Psoas muscle (tissue), 8 donors: Measurements from ENCODE around the gene UBE2E1. TPM values are rescaled to one million over a fixed set of nuclear protein-coding genes. Genes with fewer than 3 reads are reported as not detected.

Source experiments
- ATAC-seq, 4 donors: fragments of 200-7000 bp; cut with Tn5 transposase; one replicate each; pipeline ENCODE4 v1.9.1; 2020; ENCODE audit warnings: moderate library complexity in 3 of 4, mild to moderate bottlenecking in 2 of 4
- DNase-seq, 2 donors: peaks; one replicate each; pipeline ENCODE4 v3.0.0-alpha.2; 2020
- H3K27ac ChIP-seq: fragments of 200-600 bp; one replicate; pipeline ENCODE4 v1.8.0; 2022
- H3K27me3 ChIP-seq, 3 donors: fragments of 200-600 bp in 1 of 3; one replicate each; pipeline versions ENCODE4 v1.6.1 to v1.8.0; 2013 to 2022; ENCODE audit warnings: low read length in 2 of 3, mild to moderate bottlenecking in 2 of 3, moderate library complexity in 1 of 3; ENCODE audit not compliant: insufficient read depth in 3 of 3
- H3K36me3 ChIP-seq, 2 donors: fragments of 200-600 bp in 1 of 2; one replicate each; pipeline versions ENCODE4 v1.6.1 to v1.8.0; 2013 to 2022; ENCODE audit warnings: low read depth in 1 of 2, mild to moderate bottlenecking in 1 of 2, moderate library complexity in 1 of 2; ENCODE audit not compliant: insufficient read depth in 1 of 2
- H3K4me1 ChIP-seq: fragments of 200-600 bp; one replicate; pipeline ENCODE4 v1.8.0; 2022
- H3K4me3 ChIP-seq: fragments of 200-600 bp; one replicate; pipeline ENCODE4 v1.8.0; 2022; ENCODE audit warnings: mild to moderate bottlenecking
- H3K9me3 ChIP-seq: fragments of 200-600 bp; one replicate; pipeline ENCODE4 v1.8.0; 2022
- WGBS, 3 donors: extraction: QIAGEN DNeasy Blood & Tissue Kit; methylation state at CpG; one replicate each; pipeline versions ENCODE4 v1.1.6 to v1.1.7; 2013; 5-methylcytosine and 5-hydroxymethylcytosine counted together
- intact Hi-C, 2 donors: fragments of 100-400 bp; cut with DNase I; formaldehyde crosslinking; loops; one replicate each; pipeline versions ENCODE4 v1.11.0 to v1.14.2; 2022
- polyA plus RNA-seq, 3 donors: library from polyadenylated mRNA; stranded (reverse); fragments of 200-250 nt; gene quantifications; one replicate each; pipeline ENCODE4 v1.2.3, GENCODE V29; 2013
- total RNA-seq, 4 donors: library from RNA; stranded (reverse); fragmentation: NEBNext Ultra II Directional in 2 of 4; extraction: Animal tissue kit (Norgen Biotek cat#: 25700) in 2 of 4; gene quantifications; one replicate each; pipeline versions ENCODE4 v1.2.1 to v1.2.4, GENCODE V29; 2021 to 2023
- TF ChIP-seq, protein P1 (sequence below): fragments of 200-600 bp; IDR thresholded peaks from one replicate; pipeline ENCODE4 v1.8.0; 2022; ENCODE audit warnings: antibody characterized with exemption
- donor health status: healthy with polysubstance abuse.
- donor health status: DM: no; HTN: no; CAD: no; lungs with moderate emphysema.
- donor health status: Bipolar disorder and iron deficiency.
- donor health status: healthy.
- donor health status: DM: yes; HTN: yes; CAD: no.
- donor health status: DM: no; HTN: no; CAD: no.
- donor health status: DM: no; HTN: no; CAD: no.
- donor health status: DM: yes; HTN: yes; CAD: no.

UBE2E1 gene
- total and polyA plus RNA-seq, 7 donors: 54.1 to 112 (median 85.9) TPM

- intact Hi-C loops: no loop called here
- no peak overlapping the region for H3K4me3 ChIP-seq
- no peaks in the 10 kb centered on the region for H3K4me1 ChIP-seq
- no peak overlapping the region for H3K27ac ChIP-seq
- H3K27me3 ChIP-seq: no peaks in the 10 kb centered on the region
- ATAC-seq (no peak), DNase-seq (no peak)
- no peaks in the 10 kb centered on the region for H3K9me3 ChIP-seq
- WGBS, 3 donors: 89 to 92% (median 89%) methylated on average over 7 of the region's 7 CpGs
- H3K36me3 ChIP-seq: no peaks in the 10 kb centered on the region
- TF ChIP-seq, protein P1, sequence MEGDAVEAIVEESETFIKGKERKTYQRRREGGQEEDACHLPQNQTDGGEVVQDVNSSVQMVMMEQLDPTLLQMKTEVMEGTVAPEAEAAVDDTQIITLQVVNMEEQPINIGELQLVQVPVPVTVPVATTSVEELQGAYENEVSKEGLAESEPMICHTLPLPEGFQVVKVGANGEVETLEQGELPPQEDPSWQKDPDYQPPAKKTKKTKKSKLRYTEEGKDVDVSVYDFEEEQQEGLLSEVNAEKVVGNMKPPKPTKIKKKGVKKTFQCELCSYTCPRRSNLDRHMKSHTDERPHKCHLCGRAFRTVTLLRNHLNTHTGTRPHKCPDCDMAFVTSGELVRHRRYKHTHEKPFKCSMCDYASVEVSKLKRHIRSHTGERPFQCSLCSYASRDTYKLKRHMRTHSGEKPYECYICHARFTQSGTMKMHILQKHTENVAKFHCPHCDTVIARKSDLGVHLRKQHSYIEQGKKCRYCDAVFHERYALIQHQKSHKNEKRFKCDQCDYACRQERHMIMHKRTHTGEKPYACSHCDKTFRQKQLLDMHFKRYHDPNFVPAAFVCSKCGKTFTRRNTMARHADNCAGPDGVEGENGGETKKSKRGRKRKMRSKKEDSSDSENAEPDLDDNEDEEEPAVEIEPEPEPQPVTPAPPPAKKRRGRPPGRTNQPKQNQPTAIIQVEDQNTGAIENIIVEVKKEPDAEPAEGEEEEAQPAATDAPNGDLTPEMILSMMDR: no peak
These were observed 44.8 kb upstream of the UBE2E1 start for GRCh38 chr3:23760871-23761373.

DNA sequence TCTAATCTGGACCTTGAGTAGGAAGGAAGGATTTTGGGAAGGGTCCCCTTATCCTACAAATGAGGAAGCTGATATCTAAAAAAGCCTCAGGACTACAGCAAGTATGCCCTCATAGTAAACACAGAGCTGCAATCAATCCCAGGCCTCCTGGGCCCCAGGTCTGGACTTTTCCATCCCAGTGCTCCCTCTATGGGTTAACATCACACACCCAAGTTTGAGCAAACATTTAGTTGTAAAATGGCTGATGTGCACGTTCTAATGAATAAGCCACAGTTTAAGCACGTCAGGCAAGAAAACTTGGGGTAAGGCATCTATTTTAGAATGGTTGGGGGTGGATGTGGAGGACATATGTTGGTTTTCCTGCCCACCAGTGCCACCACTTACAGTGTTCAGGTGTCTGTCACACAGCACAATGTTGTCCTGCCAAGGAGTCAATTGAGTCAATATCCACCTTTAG, 44.3 kb upstream of the UBE2E1 start:
- H3K27me3 ChIP-seq: no peaks in the 10 kb centered on the region
- H3K4me3 ChIP-seq: no peak overlapping the region
- H3K27ac ChIP-seq: no peak overlapping the region
- peak in 3 of 4 donors; percentile 16 to 65 (median 38) for ATAC-seq
- no peaks in the 10 kb centered on the region for H3K36me3 ChIP-seq
- H3K9me3 ChIP-seq: no peaks in the 10 kb centered on the region
- 80 to 91% (median 83%) methylated on average over 2 of the region's 2 CpGs for WGBS, 3 donors
- TF ChIP-seq, protein P1: peak; percentile 8
- intact Hi-C loops: no loop called here
- no peaks in the 10 kb centered on the region for H3K4me1 ChIP-seq
- no peak for DNase-seq

DNA sequence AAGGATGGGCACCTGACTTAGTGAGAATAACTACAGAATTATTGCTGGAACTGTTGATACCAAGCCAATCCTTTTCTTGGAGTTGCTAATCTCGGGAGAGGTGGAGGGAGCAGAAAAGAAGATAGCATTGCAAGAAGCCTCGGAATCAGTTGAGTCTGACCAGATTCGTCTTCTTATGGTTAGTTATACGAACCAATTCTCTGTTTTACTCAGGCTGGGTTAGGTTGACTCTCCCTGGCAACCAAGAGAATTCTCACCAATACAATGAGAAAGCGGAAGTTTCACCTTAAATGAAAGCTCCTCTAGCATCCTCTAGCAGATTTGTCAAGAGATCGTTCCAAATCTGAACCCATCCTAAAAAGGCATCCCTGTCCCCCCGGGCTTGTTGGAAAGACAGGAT, 43.5 kb upstream of the UBE2E1 start:
- no peak for DNase-seq
- Histone ChIP-seq H3K27me3 (no peaks in the 10 kb centered on the region), H3K4me1 (no peaks in the 10 kb centered on the region), H3K27ac (peak overlapping the region; percentile 30), H3K9me3 (no peaks in the 10 kb centered on the region), H3K36me3 (no peaks in the 10 kb centered on the region), H3K4me3 (no peak overlapping the region)
- 84 to 90% (median 87%) methylated on average over 7 of the region's 7 CpGs for WGBS, 3 donors
- TF ChIP-seq, protein P1: no peak
- no peak for ATAC-seq
- intact Hi-C loops: no loop called here

DNA sequence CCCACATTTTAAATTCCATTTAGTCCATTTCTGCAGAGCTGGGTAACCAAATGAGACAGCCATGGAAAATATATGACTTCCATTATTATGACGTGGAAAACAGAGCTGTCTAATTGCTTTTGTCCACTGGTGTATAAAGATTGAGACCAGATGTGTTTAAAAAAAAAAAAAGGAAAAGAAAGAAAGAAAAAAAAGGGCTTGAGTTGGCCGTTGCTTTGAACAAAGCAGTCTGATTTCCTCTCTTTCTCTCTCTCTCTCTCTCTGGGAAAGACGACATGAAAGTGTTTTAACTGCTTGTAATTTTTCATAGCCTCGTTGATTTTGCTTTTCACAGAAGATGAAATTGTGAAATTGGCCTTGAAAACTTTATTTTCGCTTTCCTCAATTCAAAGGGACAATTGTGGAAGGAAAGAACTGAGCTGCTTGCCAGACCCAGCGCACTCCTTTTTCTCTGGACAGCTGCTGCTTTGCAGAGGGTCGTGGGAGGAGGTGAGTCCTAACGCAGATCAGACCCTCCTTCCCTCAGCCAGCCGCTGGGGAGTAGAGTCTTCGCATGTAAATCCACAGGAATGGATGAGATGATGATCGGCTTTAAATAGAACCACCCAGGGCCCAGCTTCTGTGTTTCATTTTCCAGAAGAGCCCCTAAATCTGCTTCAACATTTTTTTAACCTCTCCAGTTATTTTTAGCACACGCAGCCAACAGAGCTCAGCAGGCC, 42.8 kb upstream of the UBE2E1 start:
- Histone ChIP-seq H3K4me1 (no peaks in the 10 kb centered on the region), H3K4me3 (peak overlapping the region; percentile 48), H3K27me3 (no peaks in the 10 kb centered on the region), H3K9me3 (no peaks in the 10 kb centered on the region), H3K36me3 (no peaks in the 10 kb centered on the region), H3K27ac (peak overlapping the region; percentile 30)
- DNase-seq: no peak
- 15 to 29% (median 16%) methylated on average over 12 of the region's 12 CpGs for WGBS, 3 donors
- TF ChIP-seq, protein P1: no peak
- peak in 1 of 4 donors; percentile 22 for ATAC-seq
- intact Hi-C loops: no loop called here
